UCSD-AML1 (cell line): ENCODE measurements around the gene RRAD.

Experiments used
- DNase-seq: peaks from one replicate; lab custom pipeline; 2025; ENCODE audit not compliant: unreplicated experiment; lab: John Stamatoyannopoulos, UW

The RRAD gene

GRCh38 chr16:66918803-66919568, 6.3 kb downstream of the RRAD start, which contains the start of gene CDH16:
CDH16 (minus strand) TSS chr16:66918885; CDS start chr16:66918065, 820 bp downstream.
- DNase-seq, result no peak

GRCh38 chr16:66918355-66918754, 7.0 kb downstream of the RRAD start:
- no peak for DNase-seq

- DNase-seq, result no peak
Observed at GRCh38 chr16:66917741-66918140, 7.6 kb downstream of the RRAD start.

- DNase-seq, result no peak
Observed at GRCh38 chr16:66916518-66916917, 8.8 kb downstream of the RRAD start.

- DNase-seq, result no peak
Observed at GRCh38 chr16:66915041-66915440, 10.3 kb downstream of the RRAD start.

DNA sequence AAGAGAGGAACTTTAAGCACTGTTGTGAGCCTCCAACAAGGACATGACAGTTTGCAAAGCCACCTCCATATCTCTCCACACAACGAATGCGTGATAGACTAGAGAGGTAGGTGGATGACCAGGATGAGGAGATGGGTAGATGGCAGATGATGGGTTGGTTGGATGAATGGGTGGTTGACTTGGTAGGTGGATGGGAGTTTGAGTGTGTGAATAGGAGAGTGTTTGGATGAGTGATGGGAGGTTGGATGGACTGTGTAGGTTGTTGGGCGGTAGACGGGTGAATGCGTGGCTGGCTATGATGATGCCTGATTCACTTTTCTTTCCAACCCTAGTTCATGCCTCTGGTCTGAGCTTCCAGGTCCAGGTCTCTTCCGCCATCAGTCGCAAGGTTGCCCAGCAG, 10.8 kb downstream of the RRAD start:
- DNase-seq, result no peak

GRCh38 chr16:66913711-66914110, 11.6 kb downstream of the RRAD start:
- no peak for DNase-seq

DNA sequence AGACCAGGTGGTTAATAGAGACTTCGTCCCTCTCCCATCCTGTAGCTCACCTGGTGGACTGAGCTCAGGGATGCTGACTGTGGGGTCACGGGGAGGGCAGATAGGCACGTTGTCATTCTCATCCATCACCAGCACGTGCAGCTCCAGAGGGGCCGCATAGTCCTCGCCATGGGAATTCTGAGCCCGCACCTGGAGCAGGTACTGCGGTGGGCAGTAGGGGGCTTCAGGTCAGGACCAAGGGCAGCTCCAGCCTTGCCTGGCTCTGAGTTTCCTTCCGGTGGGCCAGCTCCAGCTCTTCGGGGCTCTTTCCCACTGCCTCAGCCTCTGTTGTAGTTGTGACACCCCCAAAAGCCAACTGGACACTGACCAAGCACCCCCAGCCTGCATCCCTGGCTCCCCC, 12.3 kb downstream of the RRAD start:
- DNase-seq, result no peak

- no peak for DNase-seq
Observed at GRCh38 chr16:66911801-66912200, 13.5 kb downstream of the RRAD start.

GRCh38 chr16:66911112-66911511, 14.2 kb downstream of the RRAD start:
- DNase-seq, result no peak

- no peak for DNase-seq
Observed at GRCh38 chr16:66910175-66910940, 15.0 kb downstream of the RRAD start.

DNA sequence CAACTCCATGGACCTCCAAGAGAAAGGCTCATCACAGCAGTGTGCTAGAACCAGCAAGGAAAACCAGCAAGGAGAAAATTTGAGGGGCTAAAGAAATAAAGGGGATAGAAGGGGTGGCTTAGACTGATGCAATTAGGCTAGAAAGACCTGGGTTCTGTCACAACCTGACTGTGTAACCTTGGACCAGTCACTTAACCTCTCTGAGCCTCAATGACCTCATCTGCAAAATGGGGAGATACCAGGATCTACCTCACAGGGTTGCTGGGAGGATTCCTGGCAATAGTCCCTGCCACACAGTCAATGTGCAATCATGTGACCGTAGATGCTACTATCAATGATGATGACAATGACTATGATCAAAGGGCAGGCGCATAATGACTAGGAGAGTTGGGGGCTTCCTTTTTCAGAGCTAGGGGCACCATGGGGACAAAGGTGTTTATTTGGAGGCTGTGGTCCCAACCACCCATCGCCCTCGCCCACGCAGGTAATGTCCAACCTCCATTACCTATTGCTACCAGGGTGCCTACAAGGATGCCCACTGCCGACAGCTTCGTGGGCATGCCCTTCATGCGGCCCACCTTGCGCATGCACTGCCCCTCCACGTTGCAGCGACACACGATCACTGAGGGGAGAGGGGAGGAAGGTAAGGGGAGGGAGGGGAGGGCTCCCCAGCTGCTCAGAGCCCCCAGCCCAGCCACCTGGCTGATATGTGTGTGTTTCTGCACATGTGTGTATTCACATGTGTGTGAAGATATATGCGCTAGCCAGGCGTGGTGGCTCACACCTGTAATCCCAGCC, 16.4 kb downstream of the RRAD start:
- no peak for DNase-seq

DNA sequence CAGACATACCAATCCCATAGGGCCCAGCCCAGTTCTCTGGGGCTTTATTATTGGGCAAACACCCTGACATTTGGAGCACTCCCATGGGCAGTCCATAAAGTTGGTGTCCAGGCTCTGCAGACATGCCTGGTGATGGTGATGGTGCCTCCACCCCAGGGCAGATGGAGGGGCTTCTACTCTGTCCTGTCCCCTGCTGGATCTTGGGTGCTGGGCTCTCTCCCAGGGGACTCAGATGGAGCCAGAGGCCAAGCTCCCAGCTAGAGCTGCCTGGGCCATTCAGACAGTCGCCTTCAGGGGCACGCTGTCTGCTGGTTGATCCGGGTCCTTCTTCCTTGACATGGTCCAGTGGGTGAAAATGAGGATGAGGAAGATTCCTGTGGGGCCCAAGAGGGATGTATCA, 17.2 kb downstream of the RRAD start:
- DNase-seq, result no peak

DNA sequence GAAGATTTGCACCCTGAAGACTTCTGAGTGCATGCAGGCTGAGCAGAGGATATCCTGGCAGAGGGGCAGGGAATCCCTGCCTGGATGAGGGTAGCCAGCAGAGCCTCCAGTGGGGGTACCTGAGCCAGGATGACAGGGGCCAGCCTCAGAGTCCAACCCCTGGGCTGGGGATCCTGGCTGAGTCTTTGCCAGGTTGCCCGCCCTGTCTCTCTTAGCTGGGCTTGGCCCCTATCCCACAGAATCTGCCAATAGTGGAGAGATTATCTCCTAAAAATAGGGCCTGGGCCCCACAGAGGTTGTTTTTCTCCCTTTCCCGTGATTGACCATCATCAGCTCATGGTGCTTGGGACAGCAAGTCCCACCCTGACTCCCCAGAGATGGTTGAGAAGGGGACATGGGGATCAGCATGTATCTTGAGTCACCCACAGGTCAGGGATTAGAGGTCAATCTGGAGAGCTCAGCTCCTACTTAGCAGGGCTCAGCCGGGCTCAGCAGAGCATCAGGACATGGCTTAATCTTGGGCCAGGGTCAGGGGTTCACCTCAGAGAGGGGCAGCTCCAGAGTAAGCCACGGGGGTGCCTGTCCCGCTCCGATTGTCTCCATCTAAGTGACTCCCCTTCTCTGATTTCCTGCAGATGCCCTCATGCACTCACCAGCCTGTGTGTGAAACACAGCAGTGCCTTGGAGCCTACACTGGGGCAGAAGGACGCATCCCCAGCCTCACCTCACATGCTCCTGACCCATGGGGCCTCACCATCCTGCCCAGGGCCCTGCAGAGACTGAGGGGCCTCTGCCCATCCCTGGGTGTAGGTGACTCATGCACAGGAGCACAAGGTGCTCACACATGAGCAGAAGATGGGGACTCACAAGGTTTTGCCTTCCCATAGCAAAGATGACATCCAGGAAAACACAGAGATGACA, 18.2 kb downstream of the RRAD start:
- no peak for DNase-seq

DNA sequence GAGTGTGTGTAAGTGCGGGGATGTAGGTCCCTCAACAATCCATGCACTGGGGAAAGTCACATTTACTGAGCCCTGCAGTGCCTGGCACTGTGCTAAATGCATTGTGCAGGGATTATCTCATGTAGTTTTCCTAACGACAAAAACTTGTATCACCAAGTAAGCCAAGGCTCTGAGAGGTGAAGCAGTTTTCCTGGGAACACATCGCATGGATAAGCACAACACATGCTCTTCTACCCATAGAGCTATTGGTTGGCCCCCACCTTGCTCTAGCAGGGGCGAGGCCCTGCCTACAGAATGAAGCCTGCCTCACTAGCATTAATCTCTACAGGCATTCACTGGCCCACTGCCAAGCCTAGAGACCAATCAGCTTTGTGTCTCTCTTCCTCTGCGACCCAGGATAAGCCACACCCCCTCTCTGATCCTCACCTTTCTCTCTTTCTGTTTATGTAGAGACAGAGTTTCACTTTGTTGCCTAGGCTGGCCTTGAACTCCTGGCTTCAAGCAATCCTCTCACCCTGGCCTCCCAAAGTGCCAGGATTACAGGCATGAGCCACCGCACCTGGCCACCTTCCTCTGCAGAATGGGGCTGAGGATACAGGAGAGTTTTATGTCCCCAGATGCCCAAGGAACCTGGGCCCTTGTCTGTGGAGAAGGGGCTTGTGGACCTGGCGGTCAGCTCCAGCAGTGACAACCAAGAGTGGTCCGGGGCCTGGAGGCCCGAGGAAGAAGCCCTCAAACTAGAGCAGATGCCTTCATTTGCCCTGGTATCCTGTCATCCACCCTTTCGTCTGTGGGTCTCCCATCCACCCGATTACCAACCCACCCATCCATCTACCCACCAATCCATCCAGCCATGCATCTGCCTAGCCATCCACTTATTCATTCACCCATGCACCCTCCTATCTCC, 19.4 kb downstream of the RRAD start:
- DNase-seq, result no peak

GRCh38 chr16:66904846-66905632, 20.3 kb downstream of the RRAD start:
- no peak for DNase-seq

DNA sequence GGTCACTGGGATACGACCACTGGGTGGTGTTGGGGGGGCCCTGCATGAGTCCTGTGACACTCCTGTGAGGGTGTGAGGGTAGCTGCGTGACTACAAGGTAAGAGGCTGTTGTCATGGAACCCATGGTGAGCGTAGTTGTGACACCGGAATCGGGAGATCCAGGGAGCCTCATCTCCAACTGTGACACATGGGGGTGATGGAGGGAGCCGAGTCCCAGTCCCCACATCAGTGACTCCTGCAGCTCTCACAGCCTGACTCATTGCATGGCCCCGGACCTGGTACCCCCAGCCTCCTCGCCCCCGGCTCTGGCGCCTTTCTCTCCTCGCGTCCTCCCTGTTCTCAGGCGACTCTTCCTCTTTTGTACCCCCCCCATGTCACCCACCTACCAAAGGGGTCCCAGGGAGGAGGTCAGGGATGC, 20.9 kb downstream of the RRAD start:
- DNase-seq, result no peak

DNA sequence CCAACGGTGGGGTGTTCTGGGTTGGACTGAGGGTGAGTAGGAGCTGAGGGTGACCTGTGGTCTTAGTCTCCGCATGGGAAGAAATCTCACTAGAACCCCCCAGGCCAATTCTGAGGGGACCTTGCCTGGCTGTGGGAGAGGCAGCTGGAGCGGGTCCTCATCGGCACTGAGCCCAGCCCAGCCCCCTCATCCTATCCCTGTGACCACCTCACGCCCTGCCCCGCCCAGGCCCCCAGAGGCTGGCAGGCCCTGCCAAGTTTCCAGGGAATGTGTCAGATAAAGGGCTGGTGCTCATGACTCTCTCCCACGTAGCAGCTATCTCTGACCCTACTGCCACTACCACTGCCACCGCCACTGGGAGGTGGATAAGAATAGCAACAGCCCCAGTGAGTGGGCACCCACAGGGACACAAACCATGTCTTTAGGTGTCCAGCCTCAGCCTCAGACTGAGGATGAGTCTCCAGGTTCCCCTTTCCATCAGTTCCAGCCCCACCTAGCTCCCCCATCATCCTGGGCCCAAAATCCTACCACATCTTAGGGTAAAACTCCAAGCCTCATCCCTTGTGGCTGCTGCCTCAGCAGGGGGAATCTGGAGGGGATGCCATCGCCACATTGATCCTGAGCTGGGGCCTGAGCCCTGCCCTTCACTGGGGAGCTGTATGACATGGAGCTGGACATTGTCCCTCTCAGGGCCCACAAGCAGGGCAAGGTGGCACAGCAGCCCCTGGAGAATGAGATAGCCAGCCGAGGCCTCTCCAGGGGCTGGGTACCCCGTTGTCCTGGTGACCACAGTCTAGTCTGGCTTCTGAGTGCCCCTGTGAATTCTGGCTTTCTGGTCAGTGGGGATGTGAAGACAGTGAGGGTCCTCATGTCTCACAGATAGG, 21.5 kb downstream of the RRAD start:
- DNase-seq, result no peak
